Bronchial epithelial cell (primary cell): ENCODE measurements around the gene KRT79. TPM values are rescaled to one million over a fixed set of nuclear protein-coding genes. Genes with fewer than 3 reads are reported as not detected.
"Not testable (repeated sequence)": the region's sequence is repeated elsewhere in the genome, so short reads cannot be mapped to it uniquely, and the experiment has no call there.

ENCODE experiments used
- DNase-seq: peaks from one replicate; pipeline ENCODE4 v3.0.0-alpha.2; 2010; ENCODE audit warnings: low read depth
- FAIRE-seq: peaks from 2 replicates; lab custom pipeline; 2011; peaks lifted over from hg19 to GRCh38; lab: Jason Lieb, UNC
- H3K27me3 ChIP-seq: 2 replicates; pipeline ENCODE4 v1.5.1; 2011; ENCODE audit warnings: low read length; ENCODE audit not compliant: control insufficient read depth, insufficient read depth
- H3K36me3 ChIP-seq: 2 replicates; pipeline ENCODE4 v1.5.1; 2011; ENCODE audit warnings: low read length; ENCODE audit not compliant: control insufficient read depth, insufficient read depth
- H3K4me3 ChIP-seq: 2 replicates; pipeline ENCODE4 v1.5.1; 2011; ENCODE audit warnings: mild to moderate bottlenecking, low read depth, low read length, control low read depth
- total RNA-seq: library from RNA; depleted of rRNA; stranded (reverse); fragments of >200 nt; gene quantifications from 2 replicates; pipeline ENCODE4 v1.2.1, GENCODE V29; 2014
- TF ChIP-seq, protein P1 (sequence below): IDR thresholded peaks from 2 replicates; pipeline ENCODE4 v1.5.1; 2011; ENCODE audit warnings: mild to moderate bottlenecking, moderate library complexity, low read length, control low read depth, inconsistent platforms; ENCODE audit not compliant: insufficient read depth, severe bottlenecking

Gene KRT79
- under 0.01 and 0.26 TPM in 2 replicates for total RNA-seq

DNA sequence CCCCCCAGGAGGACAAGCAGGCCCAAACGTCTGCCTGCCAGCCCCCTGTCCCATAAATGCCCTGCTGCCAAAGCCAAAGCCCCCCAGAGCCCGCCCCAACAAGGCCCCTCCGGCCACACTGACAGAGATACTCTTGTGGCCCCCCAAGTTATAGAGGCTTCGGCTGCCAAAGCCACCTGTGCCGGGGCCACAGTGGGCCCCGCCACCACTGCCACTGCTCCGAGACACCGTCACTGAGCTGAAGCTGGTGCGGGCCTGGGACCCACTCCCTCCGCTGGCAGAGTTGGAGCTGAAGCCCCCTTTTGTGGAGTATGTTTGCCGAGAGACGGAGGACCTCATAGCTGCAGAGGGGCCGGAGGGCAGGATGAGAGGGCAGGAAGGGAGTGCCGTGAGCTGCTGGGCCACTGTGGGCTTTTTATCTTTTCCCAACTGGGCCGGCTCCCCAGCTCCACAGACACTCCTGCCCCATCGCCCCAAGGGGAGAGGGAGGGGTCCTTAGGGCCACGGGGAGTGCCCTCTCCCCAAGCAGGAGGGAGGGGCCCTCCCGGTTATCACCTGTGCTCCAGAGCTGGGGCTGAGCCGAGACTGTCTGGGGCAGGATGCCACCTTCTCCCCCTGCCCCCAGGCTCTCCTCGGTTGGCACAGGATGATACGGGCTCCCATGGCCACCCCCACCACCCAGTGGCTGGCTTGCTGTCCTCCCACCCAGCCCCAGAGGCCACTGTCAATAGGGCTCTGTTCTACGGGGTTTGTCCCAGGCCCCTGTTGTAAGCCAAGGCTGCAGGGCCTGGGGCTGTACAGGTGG, at the start of gene KRT79:
Gene KRT79 (minus strand): TSS at position 390 of the 805 bp plus-strand sequence. CDS start 51 bp downstream, at position 339.
- H3K27me3 ChIP-seq: no peaks in the 10 kb centered on the region
- no peak within 1 kb of the TSS for H3K4me3 ChIP-seq
- no peaks in the 10 kb centered on the region for H3K36me3 ChIP-seq
- FAIRE-seq: no peak
- TF ChIP-seq, protein P1, sequence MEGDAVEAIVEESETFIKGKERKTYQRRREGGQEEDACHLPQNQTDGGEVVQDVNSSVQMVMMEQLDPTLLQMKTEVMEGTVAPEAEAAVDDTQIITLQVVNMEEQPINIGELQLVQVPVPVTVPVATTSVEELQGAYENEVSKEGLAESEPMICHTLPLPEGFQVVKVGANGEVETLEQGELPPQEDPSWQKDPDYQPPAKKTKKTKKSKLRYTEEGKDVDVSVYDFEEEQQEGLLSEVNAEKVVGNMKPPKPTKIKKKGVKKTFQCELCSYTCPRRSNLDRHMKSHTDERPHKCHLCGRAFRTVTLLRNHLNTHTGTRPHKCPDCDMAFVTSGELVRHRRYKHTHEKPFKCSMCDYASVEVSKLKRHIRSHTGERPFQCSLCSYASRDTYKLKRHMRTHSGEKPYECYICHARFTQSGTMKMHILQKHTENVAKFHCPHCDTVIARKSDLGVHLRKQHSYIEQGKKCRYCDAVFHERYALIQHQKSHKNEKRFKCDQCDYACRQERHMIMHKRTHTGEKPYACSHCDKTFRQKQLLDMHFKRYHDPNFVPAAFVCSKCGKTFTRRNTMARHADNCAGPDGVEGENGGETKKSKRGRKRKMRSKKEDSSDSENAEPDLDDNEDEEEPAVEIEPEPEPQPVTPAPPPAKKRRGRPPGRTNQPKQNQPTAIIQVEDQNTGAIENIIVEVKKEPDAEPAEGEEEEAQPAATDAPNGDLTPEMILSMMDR: no peak
- DNase-seq: no peak

DNA sequence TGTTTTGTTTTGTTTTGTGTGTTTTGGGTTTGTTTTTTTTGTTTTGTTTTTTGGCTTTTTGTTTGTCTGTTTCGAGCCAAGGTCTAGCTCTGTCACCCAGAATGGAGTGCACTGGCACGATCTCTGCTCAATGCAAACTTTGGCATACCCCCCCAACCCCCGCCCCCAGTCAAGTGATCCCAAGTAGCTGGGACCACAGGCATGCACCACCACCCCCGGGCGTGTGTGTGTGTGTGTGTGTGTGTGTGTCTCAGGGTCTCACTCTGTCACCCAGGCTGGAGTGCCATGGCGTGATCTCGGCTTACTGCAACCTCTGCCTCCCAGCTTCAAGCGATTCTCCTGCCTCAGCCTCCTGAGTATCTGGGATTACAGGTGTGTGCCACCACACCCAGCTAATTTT, 46.4 kb upstream of the KRT79 start:
- not testable (repeated sequence) for DNase-seq, H3K4me3 ChIP-seq, FAIRE-seq, H3K36me3 ChIP-seq, H3K27me3 ChIP-seq

DNA sequence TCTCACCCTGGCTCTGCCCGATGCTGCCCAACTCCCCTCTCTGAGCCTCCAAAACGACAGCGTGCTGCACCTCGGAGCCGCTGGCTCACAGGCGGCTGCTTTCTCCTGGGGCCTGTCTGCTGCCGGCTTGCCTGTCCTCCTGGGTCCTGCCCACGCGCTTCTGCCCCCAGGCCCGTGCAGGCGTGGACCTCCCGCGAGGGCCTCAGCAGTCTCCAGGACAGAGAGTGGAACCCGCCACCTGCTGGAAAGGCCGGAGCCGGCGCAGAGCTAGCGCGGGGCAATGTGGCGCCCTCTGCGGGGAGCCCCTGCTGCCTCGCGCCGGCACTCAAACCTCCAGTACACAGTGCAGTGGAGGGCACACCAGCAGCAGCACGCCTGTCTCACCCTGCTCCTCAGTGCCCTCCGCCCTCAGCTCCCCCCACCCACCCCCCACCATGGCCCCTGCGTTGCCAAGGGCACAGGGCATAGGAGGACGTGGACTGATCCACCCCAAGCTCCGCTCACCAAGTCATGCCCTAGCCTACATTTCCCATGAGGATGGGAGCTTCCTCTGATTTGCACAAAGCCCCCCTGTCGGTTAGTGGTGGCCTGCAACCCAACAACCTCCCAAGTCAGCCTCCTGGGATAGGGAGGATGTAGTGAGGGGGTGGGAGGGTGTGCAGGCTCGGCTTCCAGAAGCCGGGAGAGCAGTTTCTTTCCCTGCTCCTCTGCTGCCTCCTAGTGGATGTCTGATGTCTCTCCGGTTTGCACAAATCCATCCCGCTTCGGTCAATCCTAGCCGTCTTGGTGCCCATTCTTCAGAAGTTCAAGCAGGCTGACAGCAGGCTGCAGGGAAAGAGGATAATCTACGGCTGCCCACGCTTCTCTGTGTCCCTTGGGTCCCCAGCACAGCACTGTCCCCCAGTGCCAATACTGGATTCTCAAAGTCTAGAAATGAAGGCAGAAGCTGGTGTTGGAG, 45.6 kb upstream of the KRT79 start:
- DNase-seq: peak; percentile 80
- TF ChIP-seq, protein P1: peak; percentile 99
- no peaks in the 10 kb centered on the region for H3K27me3 ChIP-seq
- H3K4me3 ChIP-seq: no peak overlapping the region
- H3K36me3 ChIP-seq: no peaks in the 10 kb centered on the region
- no peak for FAIRE-seq

DNA sequence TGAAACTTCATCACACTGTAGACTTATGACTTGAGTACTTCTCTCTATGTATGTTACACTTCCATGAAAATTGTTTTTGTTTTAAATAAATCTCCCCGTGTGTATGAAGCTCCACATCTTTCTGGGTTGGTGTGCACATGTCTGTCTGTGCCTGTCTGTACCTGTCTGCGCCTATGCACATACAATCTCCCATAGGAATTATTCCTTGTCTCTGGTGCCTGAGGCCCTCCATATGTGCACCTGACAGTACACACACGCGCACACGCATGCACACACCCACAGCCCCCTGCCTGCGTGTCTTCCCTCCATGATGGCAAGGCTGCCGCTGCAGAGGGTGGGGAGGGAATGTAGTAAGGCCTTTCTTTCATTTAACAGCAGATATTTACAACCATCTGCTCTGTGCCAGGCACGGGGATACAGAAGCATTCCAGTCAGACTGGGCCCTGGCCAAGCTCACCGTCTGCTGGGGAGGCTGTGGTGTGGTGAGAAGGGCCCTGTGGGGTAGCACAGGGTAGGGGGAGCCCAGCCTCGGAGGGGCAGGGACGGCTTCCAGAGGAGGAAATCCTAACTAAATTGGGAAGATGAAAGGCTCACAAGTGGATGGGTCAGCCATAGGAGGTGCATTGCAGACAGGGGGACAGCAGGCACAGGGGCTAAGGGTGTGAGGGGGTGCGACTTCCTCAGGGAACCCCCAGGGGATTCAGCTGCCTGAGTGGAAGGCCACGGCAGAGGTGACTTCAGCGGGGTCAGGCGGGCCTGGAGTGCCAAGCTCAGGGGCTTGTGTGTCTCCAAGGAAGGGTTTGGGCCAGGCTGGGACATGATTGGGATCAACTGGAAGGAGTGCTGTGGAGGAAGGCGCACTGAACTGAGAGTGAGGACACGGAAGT, 44.6 kb upstream of the KRT79 start:
- TF ChIP-seq, protein P1: no peak
- FAIRE-seq: no peak

DNA sequence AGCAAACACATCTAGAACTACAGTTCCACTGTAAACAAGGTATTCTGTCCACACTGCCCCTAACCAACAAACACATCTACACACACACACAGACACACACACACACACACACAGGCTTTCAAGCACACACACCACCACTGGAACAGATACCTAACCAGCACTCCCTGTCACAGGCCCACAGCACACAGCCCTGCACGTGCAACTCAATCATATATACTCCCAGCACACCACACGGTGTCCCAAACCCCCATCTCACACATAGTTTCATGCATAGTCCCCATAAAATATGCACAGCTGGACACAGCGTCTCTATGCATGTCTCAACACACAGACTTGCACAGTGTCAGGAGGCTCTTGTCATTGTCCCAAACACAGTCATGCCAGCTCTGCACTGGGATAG, 43.1 kb upstream of the KRT79 start:
- Histone ChIP-seq H3K27me3 (no peaks in the 10 kb centered on the region), H3K36me3 (no peaks in the 10 kb centered on the region), H3K4me3 (no peak overlapping the region)
- FAIRE-seq (no peak), DNase-seq (no peak)
- TF ChIP-seq, protein P1: no peak

More for the DNA sequence above, 44.6 kb upstream of the KRT79 start:
- peak; percentile 67 for DNase-seq
- Histone ChIP-seq H3K36me3 (no peaks in the 10 kb centered on the region), H3K4me3 (no peak overlapping the region), H3K27me3 (no peaks in the 10 kb centered on the region)
